Right atrium auricular region (tissue), 2 donors: ENCODE measurements around the gene C19orf67. TPM values are rescaled to one million over a fixed set of nuclear protein-coding genes. Genes with fewer than 3 reads are reported as not detected.
A peak's percentile ranks its signal among the peaks of the same experiment; 100 is the strongest.
"Not testable (repeated sequence)": the region's sequence is repeated elsewhere in the genome, so short reads cannot be mapped to it uniquely, and the experiment has no call there.

Experiments used
- DNase-seq: peaks from one replicate; pipeline ENCODE4 v3.0.0-alpha.2; 2019; ENCODE audit warnings: low spot score
- H3K27ac ChIP-seq, 2 donors: fragments of 200-600 bp; sonication (generic); 1 replicate in 1 of 2; 2 replicates in 1 of 2; pipeline ENCODE4 v1.5.1; 2016 to 2019
- H3K27me3 ChIP-seq, 2 donors: fragments of 200-600 bp; sonication (generic); one replicate each; pipeline versions ENCODE4 v1.5.1 to v1.6.0; 2017 to 2019
- H3K36me3 ChIP-seq: fragments of 200-600 bp; sonication (generic); one replicate; pipeline ENCODE4 v1.5.1; 2016
- H3K4me1 ChIP-seq, 2 donors: fragments of 200-600 bp; sonication (generic); one replicate each; pipeline versions ENCODE4 v1.5.1 to v1.6.0; 2017 to 2019
- H3K4me3 ChIP-seq, 2 donors: fragments of 200-600 bp; sonication (generic); 1 replicate in 1 of 2; 2 replicates in 1 of 2; pipeline ENCODE4 v1.5.1; 2017 to 2019; ENCODE audit warnings: mild to moderate bottlenecking in 1 of 2, moderate library complexity in 1 of 2
- H3K9me3 ChIP-seq, 2 donors: fragments of 200-600 bp; sonication (generic); one replicate each; pipeline ENCODE4 v1.5.1; 2019
- CTCF ChIP-seq, 2 donors: fragments of 200-600 bp; sonication (generic); IDR thresholded peaks; one replicate each; pipeline ENCODE4 v1.5.1; 2019; ENCODE audit warnings: antibody characterized with exemption in 2 of 2
- total RNA-seq, 2 donors: library from RNA; depleted of rRNA; stranded (reverse); fragments of >200 nt; gene quantifications; one replicate each; pipeline ENCODE4 v1.1.0, GENCODE V29; 2016

The C19orf67 gene
- total RNA-seq, 2 donors from 2014 or later, result not detected

GRCh38 chr19:14042659-14043608 lies 42.6 kb downstream of the C19orf67 start:
- not testable (repeated sequence) for H3K27me3 ChIP-seq, H3K9me3 ChIP-seq, H3K4me3 ChIP-seq, H3K36me3 ChIP-seq
- Histone ChIP-seq H3K4me1 (peaks cover 0 to 13% of the 10 kb centered on the region in 2 donors), H3K27ac (peak overlapping the region in 1 of 2 donors; percentile 46)
- peak in 1 of 2 donors; percentile 68 for TF ChIP-seq CTCF (IDR thresholded peaks at IDR 0.05)
- DNase-seq, result peak; percentile 72

- no peaks in the 10 kb centered on the region for H3K27me3 ChIP-seq
- no peak for DNase-seq
- H3K4me1 ChIP-seq, result peaks cover 0 to 13% of the 10 kb centered on the region in 2 donors
- no peaks in the 10 kb centered on the region for H3K9me3 ChIP-seq
- no peaks in the 10 kb centered on the region for H3K36me3 ChIP-seq
- no peak for TF ChIP-seq CTCF (IDR thresholded peaks at IDR 0.05)
- H3K4me3 ChIP-seq, result no peak overlapping the region
- no peak overlapping the region for H3K27ac ChIP-seq
These were observed 46.4 kb downstream of the C19orf67 start for GRCh38 chr19:14039181-14039580.

GRCh38 chr19:14035706-14036105 lies 49.9 kb downstream of the C19orf67 start:
- Histone ChIP-seq H3K4me1 (peaks cover 0 to 14% of the 10 kb centered on the region in 2 donors), H3K27me3 (no peaks in the 10 kb centered on the region), H3K27ac (peak overlapping the region in 1 of 2 donors; percentile 4), H3K36me3 (no peaks in the 10 kb centered on the region), H3K4me3 (no peak overlapping the region), H3K9me3 (no peaks in the 10 kb centered on the region)
- DNase-seq, result no peak
- TF ChIP-seq CTCF (IDR thresholded peaks at IDR 0.05), result no peak

- not testable (repeated sequence) for DNase-seq, H3K36me3 ChIP-seq, H3K4me3 ChIP-seq, H3K9me3 ChIP-seq, H3K27me3 ChIP-seq, H3K27ac ChIP-seq
- peaks cover 0 to 14% of the 10 kb centered on the region in 2 donors for H3K4me1 ChIP-seq
These were observed 50.4 kb downstream of the C19orf67 start for GRCh38 chr19:14035159-14035558.

DNA sequence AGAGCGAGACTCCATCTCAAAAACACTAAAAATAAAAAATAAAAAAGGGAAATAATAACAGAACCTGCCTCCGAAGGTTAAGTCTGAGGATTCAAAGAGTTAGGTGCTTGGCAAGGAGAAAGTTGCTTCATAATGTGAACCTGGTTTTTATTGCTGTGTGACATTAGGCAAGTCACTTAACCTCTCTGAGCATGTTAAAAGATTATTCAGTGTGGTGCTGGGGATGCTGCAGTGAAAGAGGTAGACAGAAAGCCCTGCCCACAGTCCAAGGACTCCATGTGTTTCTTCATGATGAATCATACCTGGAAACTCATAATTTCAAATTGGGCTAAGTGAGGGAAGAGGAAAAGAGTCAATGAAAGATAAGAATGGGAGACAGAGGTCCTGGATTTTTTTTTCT lies 51.6 kb downstream of the C19orf67 start:
- Histone ChIP-seq H3K27me3 (no peaks in the 10 kb centered on the region), H3K4me1 (peaks cover 0 to 14% of the 10 kb centered on the region in 2 donors), H3K36me3 (no peaks in the 10 kb centered on the region), H3K9me3 (no peaks in the 10 kb centered on the region), H3K27ac (no peak overlapping the region), H3K4me3 (no peak overlapping the region)
- DNase-seq, result no peak
- no peak for TF ChIP-seq CTCF (IDR thresholded peaks at IDR 0.05)

- H3K4me3 ChIP-seq, result peak within 1 kb of the TSS; percentile 51 to 65
- TF ChIP-seq CTCF (IDR thresholded peaks at IDR 0.05), result peak; percentile 58 to 72
- no peaks in the 10 kb centered on the region for H3K27me3 ChIP-seq
- H3K36me3 ChIP-seq, result no peaks in the 10 kb centered on the region
- DNase-seq, result no peak
- peaks cover 0 to 14% of the 10 kb centered on the region in 2 donors for H3K4me1 ChIP-seq
- H3K27ac ChIP-seq, result peak within 1 kb of the TSS; percentile 70 to 77
- no peaks in the 10 kb centered on the region for H3K9me3 ChIP-seq
These were observed 53.7 kb downstream of the C19orf67 start, which contains the start of gene IL27RA for GRCh38 chr19:14031719-14032480. Gene IL27RA, plus strand, starts transcription at chr19:14031762. Its CDS starts 111 bp downstream, at chr19:14031873.
